Measurements from ENCODE around the gene IGF2BP2. TPM values are rescaled to one million over a fixed set of nuclear protein-coding genes. Genes with fewer than 3 reads are reported as not detected.

Gene IGF2BP2
- total RNA-seq, 2 donors from 2014 or later = 143 to 162 TPM

DNA sequence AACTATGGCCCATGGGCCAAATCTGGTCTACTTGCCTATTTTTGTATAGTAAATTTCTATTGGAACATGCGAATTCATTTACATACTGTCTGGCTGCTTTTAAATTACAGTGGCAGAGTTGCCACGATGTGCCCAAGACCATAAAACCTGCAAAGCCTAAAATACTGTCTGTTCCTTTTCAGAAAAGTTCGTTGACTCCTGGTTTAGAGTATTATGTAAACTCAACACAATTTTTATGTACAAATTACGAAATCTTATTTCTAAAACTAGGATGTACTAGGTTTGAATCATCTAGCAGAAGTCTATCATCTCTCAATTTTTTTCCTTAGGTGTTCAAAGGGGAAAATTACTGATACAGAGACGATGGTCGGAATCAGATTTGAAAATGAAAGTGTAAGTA, 211.8 kb downstream of the IGF2BP2 start:
- Histone ChIP-seq H3K9me3 (ENCODE audit: control insufficient read depth, low read length) (no peaks in the 10 kb centered on the region), H3K9ac (ENCODE audit: extremely low read depth, low read length, poor library complexity, severe bottlenecking) (no peak overlapping the region), H3K36me3 (ENCODE audit: control insufficient read depth, insufficient read depth, low read length) (peaks cover 67% of the 10 kb centered on the region), H3K27me3 (ENCODE audit: control insufficient read depth, insufficient read depth, low read length, poor library complexity, severe bottlenecking) (no peaks in the 10 kb centered on the region), H3K4me3 (ENCODE audit: low read length) (no peak overlapping the region), H3K27ac (ENCODE audit: low read depth, low read length) (no peak overlapping the region), H3K4me1 (ENCODE audit: control insufficient read depth, insufficient read depth, low read length) (no peaks in the 10 kb centered on the region)
- H3K36me3 Mint-ChIP-seq (ENCODE audit: low read depth) = peaks cover 61% of the 10 kb centered on the region
- WGBS, 2 experiments (ENCODE audit: insufficient coverage in 1 of 2, insufficient read length in 1 of 2) = 94 to 100% methylated on average over 1 to 5 of the region's 6 CpGs
- no peak overlapping the region for H3K27ac Mint-ChIP-seq
- no peak overlapping the region for H3K4me3 Mint-ChIP-seq
- DNase-seq = no peak
- H3K4me1 Mint-ChIP-seq = no peaks in the 10 kb centered on the region
- no peaks in the 10 kb centered on the region for H3K27me3 Mint-ChIP-seq (ENCODE audit: insufficient read depth)
- no peaks in the 10 kb centered on the region for H3K9me3 Mint-ChIP-seq
- TF ChIP-seq, protein P1, sequence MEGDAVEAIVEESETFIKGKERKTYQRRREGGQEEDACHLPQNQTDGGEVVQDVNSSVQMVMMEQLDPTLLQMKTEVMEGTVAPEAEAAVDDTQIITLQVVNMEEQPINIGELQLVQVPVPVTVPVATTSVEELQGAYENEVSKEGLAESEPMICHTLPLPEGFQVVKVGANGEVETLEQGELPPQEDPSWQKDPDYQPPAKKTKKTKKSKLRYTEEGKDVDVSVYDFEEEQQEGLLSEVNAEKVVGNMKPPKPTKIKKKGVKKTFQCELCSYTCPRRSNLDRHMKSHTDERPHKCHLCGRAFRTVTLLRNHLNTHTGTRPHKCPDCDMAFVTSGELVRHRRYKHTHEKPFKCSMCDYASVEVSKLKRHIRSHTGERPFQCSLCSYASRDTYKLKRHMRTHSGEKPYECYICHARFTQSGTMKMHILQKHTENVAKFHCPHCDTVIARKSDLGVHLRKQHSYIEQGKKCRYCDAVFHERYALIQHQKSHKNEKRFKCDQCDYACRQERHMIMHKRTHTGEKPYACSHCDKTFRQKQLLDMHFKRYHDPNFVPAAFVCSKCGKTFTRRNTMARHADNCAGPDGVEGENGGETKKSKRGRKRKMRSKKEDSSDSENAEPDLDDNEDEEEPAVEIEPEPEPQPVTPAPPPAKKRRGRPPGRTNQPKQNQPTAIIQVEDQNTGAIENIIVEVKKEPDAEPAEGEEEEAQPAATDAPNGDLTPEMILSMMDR (conservative IDR thresholded peaks at IDR 0.05) = no peak

DNA sequence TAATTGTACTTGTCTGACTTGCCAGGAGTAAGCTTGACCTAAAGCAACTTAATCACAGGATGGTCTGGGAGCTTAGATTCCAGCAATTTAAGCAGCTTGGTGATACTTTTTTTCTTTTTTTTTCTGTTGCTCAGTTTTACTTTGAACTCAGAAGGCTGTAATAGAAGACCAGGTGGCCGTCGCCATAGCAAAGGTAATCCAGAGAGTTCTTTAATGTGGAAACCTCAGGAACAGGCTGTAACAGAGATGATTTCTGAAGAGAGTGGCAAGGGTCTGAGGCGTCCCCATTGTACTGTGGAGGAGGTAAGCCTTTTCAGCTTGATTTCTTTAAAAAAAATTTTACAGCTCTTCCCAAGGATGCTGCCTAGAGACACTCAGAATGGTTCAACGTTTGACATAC, 218.6 kb downstream of the IGF2BP2 start:
- no peaks in the 10 kb centered on the region for H3K9me3 ChIP-seq (ENCODE audit: control insufficient read depth, low read length)
- DNase-seq = no peak
- WGBS, 2 experiments (ENCODE audit: insufficient coverage in 1 of 2, insufficient read length in 1 of 2) = 90 to 93% methylated on average over 4 of the region's 4 CpGs
- Mint-ChIP-seq H3K27me3 (ENCODE audit: insufficient read depth) (no peaks in the 10 kb centered on the region), H3K4me3 (no peak overlapping the region), H3K36me3 (ENCODE audit: low read depth) (peaks cover 67% of the 10 kb centered on the region), H3K27ac (no peak overlapping the region), H3K4me1 (no peaks in the 10 kb centered on the region), H3K9me3 (no peaks in the 10 kb centered on the region)
- H3K4me3 ChIP-seq (ENCODE audit: low read length) = no peak overlapping the region
- H3K27me3 ChIP-seq (ENCODE audit: control insufficient read depth, insufficient read depth, low read length, poor library complexity, severe bottlenecking) = no peaks in the 10 kb centered on the region
- TF ChIP-seq, protein P1 (conservative IDR thresholded peaks at IDR 0.05) = no peak
- no peak overlapping the region for H3K27ac ChIP-seq (ENCODE audit: low read depth, low read length)
- peaks cover 71% of the 10 kb centered on the region for H3K36me3 ChIP-seq (ENCODE audit: control insufficient read depth, insufficient read depth, low read length)
- no peak overlapping the region for H3K9ac ChIP-seq (ENCODE audit: extremely low read depth, low read length, poor library complexity, severe bottlenecking)
- H3K4me1 ChIP-seq (ENCODE audit: control insufficient read depth, insufficient read depth, low read length) = no peaks in the 10 kb centered on the region

DNA sequence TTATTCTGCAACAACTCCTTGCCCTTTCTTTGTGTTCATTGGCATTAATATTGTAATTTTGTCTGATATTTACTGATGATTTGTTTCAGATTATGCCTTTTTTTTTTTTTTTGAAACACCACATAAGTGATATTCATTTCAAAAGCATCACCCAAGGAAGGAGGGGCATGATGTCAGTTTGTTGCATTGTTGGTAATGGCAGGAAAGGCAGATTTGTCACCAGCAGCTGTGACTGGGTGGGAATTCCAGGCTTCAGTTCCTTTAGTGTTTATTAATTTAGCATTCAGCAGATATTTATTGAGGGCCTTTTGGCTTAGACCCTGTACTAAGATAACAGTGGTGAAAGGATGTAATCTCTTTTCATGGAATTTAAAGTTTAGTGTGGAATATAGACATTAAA, 219.3 kb downstream of the IGF2BP2 start:
- Mint-ChIP-seq H3K4me1 (no peaks in the 10 kb centered on the region), H3K4me3 (no peak overlapping the region), H3K27me3 (ENCODE audit: insufficient read depth) (no peaks in the 10 kb centered on the region), H3K27ac (no peak overlapping the region), H3K9me3 (no peaks in the 10 kb centered on the region), H3K36me3 (ENCODE audit: low read depth) (peaks cover 68% of the 10 kb centered on the region)
- Histone ChIP-seq H3K27ac (ENCODE audit: low read depth, low read length) (no peak overlapping the region), H3K36me3 (ENCODE audit: control insufficient read depth, insufficient read depth, low read length) (peaks cover 73% of the 10 kb centered on the region), H3K4me1 (ENCODE audit: control insufficient read depth, insufficient read depth, low read length) (no peaks in the 10 kb centered on the region), H3K27me3 (ENCODE audit: control insufficient read depth, insufficient read depth, low read length, poor library complexity, severe bottlenecking) (no peaks in the 10 kb centered on the region), H3K9ac (ENCODE audit: extremely low read depth, low read length, poor library complexity, severe bottlenecking) (no peak overlapping the region), H3K9me3 (ENCODE audit: control insufficient read depth, low read length) (no peaks in the 10 kb centered on the region), H3K4me3 (ENCODE audit: low read length) (no peak overlapping the region)
- DNase-seq = no peak
- TF ChIP-seq, protein P1 (conservative IDR thresholded peaks at IDR 0.05) = no peak

Data from endodermal cell (in vitro differentiated cells).